Nephron progenitor cell (in vitro differentiated cells): ENCODE results near the gene SELPLG.
A peak's percentile ranks its signal among the peaks of the same experiment; 100 is the strongest.

Source experiments
- DNase-seq: peaks from one replicate; pipeline ENCODE4 v3.0.0; 2021
- H3K27ac Mint-ChIP-seq: 2 replicates; pipeline ENCODE4 v1.8.0; 2021; ENCODE audit warnings: mild to moderate bottlenecking, moderate library complexity, mixed read lengths
- H3K27me3 Mint-ChIP-seq: 2 replicates; pipeline ENCODE4 v1.8.0; 2021; ENCODE audit warnings: mild to moderate bottlenecking, low read depth, mixed read lengths; ENCODE audit not compliant: poor library complexity
- H3K36me3 Mint-ChIP-seq: 2 replicates; pipeline ENCODE4 v1.8.0; 2021; ENCODE audit warnings: low read depth, mixed read lengths
- H3K4me1 Mint-ChIP-seq: 2 replicates; pipeline ENCODE4 v1.8.0; 2021; ENCODE audit warnings: mixed read lengths
- H3K4me3 Mint-ChIP-seq: 2 replicates; pipeline ENCODE4 v1.8.0; 2021; ENCODE audit warnings: mild to moderate bottlenecking, moderate library complexity, mixed read lengths
- H3K9me3 Mint-ChIP-seq: 2 replicates; pipeline ENCODE4 v1.8.0; 2021; ENCODE audit warnings: mild to moderate bottlenecking, moderate library complexity, mixed read lengths
- TF ChIP-seq, protein P1 (sequence below): fragments of 200-600 bp; sonication (generic); IDR thresholded peaks from 2 replicates; pipeline ENCODE4 v1.5.0; 2021; ENCODE audit warnings: antibody characterized with exemption

Gene SELPLG

DNA sequence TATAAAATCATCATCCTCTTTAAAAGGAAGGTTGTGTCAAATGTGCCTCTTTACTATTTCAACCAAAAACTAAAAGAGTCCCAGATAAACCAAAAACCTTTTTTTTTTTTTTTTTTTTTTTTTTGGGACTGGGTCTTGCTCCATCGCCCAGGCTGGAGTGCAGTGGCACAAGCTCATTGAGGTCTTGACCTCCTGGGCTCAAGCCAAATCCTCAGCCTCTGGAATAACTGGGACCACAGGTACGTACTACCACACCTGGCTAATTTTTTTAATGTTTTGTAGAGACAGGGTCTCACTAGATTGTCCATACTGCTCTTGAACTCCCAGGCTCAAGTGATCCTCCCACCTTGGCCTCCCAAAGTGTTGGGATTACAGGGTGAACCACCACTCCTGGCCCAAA, 16.4 kb upstream of the SELPLG start:
- TF ChIP-seq, protein P1, sequence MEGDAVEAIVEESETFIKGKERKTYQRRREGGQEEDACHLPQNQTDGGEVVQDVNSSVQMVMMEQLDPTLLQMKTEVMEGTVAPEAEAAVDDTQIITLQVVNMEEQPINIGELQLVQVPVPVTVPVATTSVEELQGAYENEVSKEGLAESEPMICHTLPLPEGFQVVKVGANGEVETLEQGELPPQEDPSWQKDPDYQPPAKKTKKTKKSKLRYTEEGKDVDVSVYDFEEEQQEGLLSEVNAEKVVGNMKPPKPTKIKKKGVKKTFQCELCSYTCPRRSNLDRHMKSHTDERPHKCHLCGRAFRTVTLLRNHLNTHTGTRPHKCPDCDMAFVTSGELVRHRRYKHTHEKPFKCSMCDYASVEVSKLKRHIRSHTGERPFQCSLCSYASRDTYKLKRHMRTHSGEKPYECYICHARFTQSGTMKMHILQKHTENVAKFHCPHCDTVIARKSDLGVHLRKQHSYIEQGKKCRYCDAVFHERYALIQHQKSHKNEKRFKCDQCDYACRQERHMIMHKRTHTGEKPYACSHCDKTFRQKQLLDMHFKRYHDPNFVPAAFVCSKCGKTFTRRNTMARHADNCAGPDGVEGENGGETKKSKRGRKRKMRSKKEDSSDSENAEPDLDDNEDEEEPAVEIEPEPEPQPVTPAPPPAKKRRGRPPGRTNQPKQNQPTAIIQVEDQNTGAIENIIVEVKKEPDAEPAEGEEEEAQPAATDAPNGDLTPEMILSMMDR: no peak
- no peak overlapping the region for H3K4me3 Mint-ChIP-seq
- no peaks in the 10 kb centered on the region for H3K9me3 Mint-ChIP-seq
- H3K36me3 Mint-ChIP-seq: peaks cover 72% of the 10 kb centered on the region
- DNase-seq: no peak
- H3K4me1 Mint-ChIP-seq: no peaks in the 10 kb centered on the region
- H3K27ac Mint-ChIP-seq: no peak overlapping the region
- peaks cover 3% of the 10 kb centered on the region for H3K27me3 Mint-ChIP-seq

DNA sequence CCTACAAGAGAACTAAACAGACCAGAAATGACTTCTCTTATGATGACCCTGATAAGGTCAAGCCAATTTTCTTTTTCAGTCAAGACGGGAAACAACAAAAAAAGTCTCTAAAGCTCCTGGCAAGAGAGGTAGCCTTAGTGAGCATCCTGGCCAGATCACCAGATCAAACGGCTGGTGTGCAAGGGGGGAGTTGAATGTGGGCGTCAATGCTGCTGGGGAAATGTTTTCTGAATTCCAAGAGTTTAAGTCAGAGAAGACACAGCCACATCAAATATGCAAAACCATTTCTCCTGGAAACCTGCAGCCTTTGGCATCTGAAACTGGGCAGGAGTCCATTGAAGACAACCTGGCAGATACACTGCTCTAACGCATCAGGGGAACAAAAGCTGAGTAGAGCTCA, 16.0 kb upstream of the SELPLG start:
- DNase-seq: no peak
- Mint-ChIP-seq H3K27ac (no peak overlapping the region), H3K36me3 (peaks cover 72% of the 10 kb centered on the region), H3K9me3 (no peaks in the 10 kb centered on the region), H3K4me1 (no peaks in the 10 kb centered on the region), H3K27me3 (peaks cover 3% of the 10 kb centered on the region), H3K4me3 (no peak overlapping the region)
- TF ChIP-seq, protein P1: no peak

DNA sequence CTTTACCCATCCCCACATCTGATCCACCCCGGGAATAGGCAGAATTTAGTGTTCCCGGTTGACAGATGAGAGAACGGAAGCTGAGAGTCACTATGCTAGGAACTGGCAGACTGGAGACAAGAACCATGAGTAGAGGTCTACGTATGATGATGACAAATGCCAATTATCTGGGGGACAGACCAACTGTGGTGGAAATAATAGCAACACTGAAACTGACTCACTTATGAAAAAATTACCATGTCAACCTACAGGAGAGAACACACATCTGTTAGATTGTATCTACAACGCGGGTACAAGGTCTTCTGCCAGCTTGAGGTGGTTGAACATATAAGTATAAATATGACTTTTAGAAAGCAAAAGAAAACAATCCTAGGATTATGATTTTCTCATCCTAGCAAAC, 15.4 kb upstream of the SELPLG start:
- Mint-ChIP-seq H3K27ac (no peak overlapping the region), H3K36me3 (peaks cover 69% of the 10 kb centered on the region), H3K27me3 (peaks cover 3% of the 10 kb centered on the region), H3K9me3 (no peaks in the 10 kb centered on the region), H3K4me1 (no peaks in the 10 kb centered on the region), H3K4me3 (no peak overlapping the region)
- TF ChIP-seq, protein P1: no peak
- no peak for DNase-seq

DNA sequence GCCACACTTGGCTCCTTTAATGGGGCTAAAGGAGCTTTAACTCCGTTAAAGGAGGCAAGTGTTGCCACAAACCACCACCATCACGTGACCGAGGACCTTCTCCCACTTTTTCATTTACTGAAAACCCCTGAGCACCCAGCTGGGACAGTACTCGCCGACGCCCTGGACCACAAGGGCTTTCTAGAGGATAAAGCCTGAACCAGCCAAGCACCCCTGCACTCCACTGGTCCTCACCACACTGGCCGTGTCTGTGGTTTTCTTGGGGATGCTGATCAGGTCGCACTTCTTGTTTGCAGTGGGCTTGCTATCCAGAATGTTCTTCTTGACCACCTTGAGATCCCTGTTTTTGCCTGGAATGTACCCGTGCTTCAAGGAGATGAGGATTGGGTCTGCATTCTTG, 14.7 kb upstream of the SELPLG start:
- no peak for DNase-seq
- peaks cover 67% of the 10 kb centered on the region for H3K36me3 Mint-ChIP-seq
- no peak overlapping the region for H3K4me3 Mint-ChIP-seq
- H3K4me1 Mint-ChIP-seq: peaks cover 3% of the 10 kb centered on the region
- H3K9me3 Mint-ChIP-seq: no peaks in the 10 kb centered on the region
- TF ChIP-seq, protein P1: no peak
- H3K27ac Mint-ChIP-seq: peak overlapping the region; percentile 88
- H3K27me3 Mint-ChIP-seq: peaks cover 3% of the 10 kb centered on the region

DNA sequence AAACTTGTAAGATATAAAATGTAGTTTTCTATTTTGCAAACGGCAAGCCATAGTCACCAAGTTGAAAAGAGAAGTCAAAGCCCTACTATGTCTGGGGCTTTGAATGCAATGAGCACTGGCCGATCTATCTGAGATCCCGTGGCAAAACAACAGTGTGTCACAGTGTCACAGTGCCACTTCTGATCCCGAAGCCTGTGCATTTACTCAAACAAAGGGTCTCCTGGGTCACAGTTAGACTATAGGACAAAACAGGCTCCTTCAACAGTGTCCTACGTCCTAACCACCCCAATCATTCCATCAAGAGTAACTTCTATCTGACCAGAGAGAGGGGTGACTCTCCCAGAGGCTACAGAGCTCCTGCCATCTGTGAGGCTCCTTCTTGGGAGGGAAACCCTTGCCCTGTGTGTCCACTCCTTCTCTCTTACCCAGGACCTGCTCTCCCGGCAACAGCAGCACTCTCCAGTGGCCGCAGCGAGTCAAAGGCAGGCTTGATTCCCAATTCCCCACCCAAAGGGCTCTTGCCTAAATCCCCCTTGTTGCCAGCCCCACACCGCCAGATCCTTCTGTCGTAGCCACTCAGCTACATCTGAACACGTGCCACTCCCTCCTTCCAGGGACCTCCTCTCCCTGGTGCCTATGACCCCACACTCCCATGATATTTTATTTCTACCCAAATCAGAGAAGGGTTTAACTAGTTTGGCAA, 14.0 kb upstream of the SELPLG start:
- Mint-ChIP-seq H3K36me3 (peaks cover 61% of the 10 kb centered on the region), H3K4me3 (no peak overlapping the region), H3K27ac (peak overlapping the region; percentile 97), H3K9me3 (no peaks in the 10 kb centered on the region), H3K27me3 (peaks cover 3% of the 10 kb centered on the region), H3K4me1 (peaks cover 4% of the 10 kb centered on the region)
- TF ChIP-seq, protein P1: no peak
- DNase-seq: no peak
